ENCODE data around the gene LUZP2. TPM values are rescaled to one million over a fixed set of nuclear protein-coding genes. Genes with fewer than 3 reads are reported as not detected.

LUZP2 gene
- polyA plus RNA-seq (2011; rRNA removed) (1.6 and 1.8 TPM in 2 replicates), polyA minus RNA-seq (2011; rRNA and poly(A)+ RNA removed) (0.74 and 1.5 TPM in 2 replicates)

- peak within 1 kb of the TSS; percentile 74 for H3K4me3 ChIP-seq (ENCODE audit: low read depth, low read length)
- H3K9me3 ChIP-seq (ENCODE audit: control insufficient read depth, insufficient read depth, low read length): no peaks in the 10 kb centered on the region
- DNase-seq (ENCODE audit: low read depth, low spot score): no peak
- TF ChIP-seq CTCF (IDR thresholded peaks at IDR 0.05; ENCODE audit: low read depth, low read length): peak; percentile 16; the same call in 1 of the 2 replicates
- no peak within 1 kb of the TSS for H3K27ac ChIP-seq (ENCODE audit: low read depth, low read length)
- no peaks in the 10 kb centered on the region for H3K27me3 ChIP-seq (ENCODE audit: control insufficient read depth, insufficient read depth, low read length)
- POLR2A ChIA-PET: no interaction called here
- CTCF ChIA-PET: interaction anchor here (1.1 to 1.5 kb wide), 3 partner anchors 9 to 1621 kb away, joined by 3 to 4 read pairs (median 3); no protein-coding TSS in a partner anchor
These were observed at the start of gene LUZP2 for GRCh38 chr11:24496736-24497725. Gene LUZP2 (plus strand): TSS chr11:24497053.

GRCh38 chr11:24453129-24453718 is 43.6 kb upstream of the LUZP2 start:
- no peak for DNase-seq (ENCODE audit: low read depth, low spot score)
- no peak overlapping the region for H3K27ac ChIP-seq (ENCODE audit: low read depth, low read length)
- ChIA-PET CTCF (no interaction called here), POLR2A (no interaction called here)
- no peaks in the 10 kb centered on the region for H3K9me3 ChIP-seq (ENCODE audit: control insufficient read depth, insufficient read depth, low read length)
- no peaks in the 10 kb centered on the region for H3K27me3 ChIP-seq (ENCODE audit: control insufficient read depth, insufficient read depth, low read length)
- no peak for TF ChIP-seq CTCF (IDR thresholded peaks at IDR 0.05; ENCODE audit: low read depth, low read length)
- H3K4me3 ChIP-seq (ENCODE audit: low read depth, low read length): no peak overlapping the region

GRCh38 chr11:24457985-24458384 is 38.9 kb upstream of the LUZP2 start:
- TF ChIP-seq CTCF (IDR thresholded peaks at IDR 0.05; ENCODE audit: low read depth, low read length): no peak
- POLR2A ChIA-PET: no interaction called here
- CTCF ChIA-PET: no interaction called here
- Histone ChIP-seq H3K27me3 (ENCODE audit: control insufficient read depth, insufficient read depth, low read length) (no peaks in the 10 kb centered on the region), H3K27ac (ENCODE audit: low read depth, low read length) (no peak overlapping the region), H3K9me3 (ENCODE audit: control insufficient read depth, insufficient read depth, low read length) (no peaks in the 10 kb centered on the region), H3K4me3 (ENCODE audit: low read depth, low read length) (no peak overlapping the region)
- no peak for DNase-seq (ENCODE audit: low read depth, low spot score)

- ChIA-PET CTCF (no interaction called here), POLR2A (no interaction called here)
- no peak for TF ChIP-seq CTCF (IDR thresholded peaks at IDR 0.05; ENCODE audit: low read depth, low read length)
- Histone ChIP-seq H3K27ac (ENCODE audit: low read depth, low read length) (no peak overlapping the region), H3K27me3 (ENCODE audit: control insufficient read depth, insufficient read depth, low read length) (no peaks in the 10 kb centered on the region), H3K4me3 (ENCODE audit: low read depth, low read length) (no peak overlapping the region), H3K9me3 (ENCODE audit: control insufficient read depth, insufficient read depth, low read length) (peaks cover 5% of the 10 kb centered on the region; the same call in 1 of the 2 replicates)
- DNase-seq (ENCODE audit: low read depth, low spot score): no peak
These were observed 26.4 kb upstream of the LUZP2 start for GRCh38 chr11:24470431-24470830.

- TF ChIP-seq CTCF (IDR thresholded peaks at IDR 0.05; ENCODE audit: low read depth, low read length): no peak
- no peak for DNase-seq (ENCODE audit: low read depth, low spot score)
- peaks cover 5% of the 10 kb centered on the region; the same call in 1 of the 2 replicates for H3K9me3 ChIP-seq (ENCODE audit: control insufficient read depth, insufficient read depth, low read length)
- no peaks in the 10 kb centered on the region for H3K27me3 ChIP-seq (ENCODE audit: control insufficient read depth, insufficient read depth, low read length)
- ChIA-PET CTCF (no interaction called here), POLR2A (no interaction called here)
- no peak overlapping the region for H3K4me3 ChIP-seq (ENCODE audit: low read depth, low read length)
- H3K27ac ChIP-seq (ENCODE audit: low read depth, low read length): no peak overlapping the region
These were observed 25.8 kb upstream of the LUZP2 start for GRCh38 chr11:24471084-24471483.

Data from AG04450 (cell line).